EL (cell line): Measurements from ENCODE around the gene TAP2.
"Not testable (repeated sequence)": the region's sequence is repeated elsewhere in the genome, so short reads cannot be mapped to it uniquely, and the experiment has no call there.

Experiments
- DNase-seq: peaks from one replicate; pipeline ENCODE4 v3.0.0-alpha.2; 2016

TAP2 gene

DNA sequence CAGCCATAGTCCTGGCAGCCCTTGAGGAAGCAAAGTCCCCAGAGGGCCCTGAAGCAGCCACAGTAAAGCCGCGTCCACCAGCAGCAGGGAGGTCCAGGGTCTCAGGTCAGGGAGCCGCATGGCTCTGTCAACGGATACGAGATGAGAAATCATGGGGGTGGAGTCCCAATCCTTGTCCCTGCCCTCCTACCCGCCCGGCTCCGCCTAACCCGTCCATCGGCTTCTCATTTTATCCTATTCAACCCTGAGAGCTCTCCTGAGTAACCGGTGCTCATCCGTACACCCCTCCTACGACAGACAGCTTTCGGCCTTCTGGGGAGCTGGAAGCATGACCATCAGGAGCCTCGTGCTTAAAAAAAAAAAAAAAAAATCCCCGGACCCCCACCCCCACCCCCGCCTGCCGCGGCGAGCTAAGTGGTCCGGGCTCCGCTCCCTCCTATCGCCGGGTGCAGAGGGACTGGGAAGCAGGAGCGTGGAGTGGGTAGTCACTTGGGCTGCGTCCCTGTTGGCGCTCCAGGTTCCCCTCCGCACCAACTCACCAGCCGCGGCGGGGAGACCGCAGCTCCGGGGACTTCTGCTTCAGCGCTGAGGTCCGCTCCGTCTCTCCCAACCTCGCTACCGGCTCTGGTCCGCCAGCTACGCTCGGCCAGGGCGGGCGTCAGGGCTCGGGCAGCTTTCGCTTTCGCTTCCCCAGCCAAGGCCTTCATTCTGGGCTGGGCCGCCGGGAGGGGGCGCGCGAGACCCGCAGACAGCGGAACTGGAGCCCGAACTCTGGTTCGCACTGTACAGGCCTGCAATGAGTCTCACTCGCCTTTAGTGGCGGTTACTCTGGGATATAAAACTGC lies at the start of gene TAP2:
Gene TAP2 (minus strand): TSS at position 626 of the 845 bp plus-strand sequence. CDS start 506 bp downstream, at position 120.
- DNase-seq = peak; percentile 92

DNA sequence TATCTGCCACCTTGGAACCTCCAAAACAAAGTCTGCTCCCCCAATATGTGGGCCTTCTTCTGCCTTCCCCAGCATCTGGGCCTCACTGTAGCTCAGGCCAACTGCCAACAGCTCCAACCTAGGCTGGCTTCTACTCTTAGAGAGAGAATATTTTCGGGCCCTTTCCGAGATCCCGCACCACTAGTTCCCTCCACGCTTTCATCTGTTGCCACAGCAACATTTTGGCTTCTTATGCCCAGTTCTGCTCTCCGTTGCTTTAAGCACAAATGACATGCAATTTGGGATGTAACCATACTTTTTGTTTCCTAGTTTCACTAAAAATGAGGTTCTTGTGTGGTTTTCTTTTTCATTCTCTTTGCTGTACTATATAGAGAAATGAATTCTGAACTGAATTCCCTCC lies 49.1 kb upstream of the TAP2 start:
- no peak for DNase-seq

DNA sequence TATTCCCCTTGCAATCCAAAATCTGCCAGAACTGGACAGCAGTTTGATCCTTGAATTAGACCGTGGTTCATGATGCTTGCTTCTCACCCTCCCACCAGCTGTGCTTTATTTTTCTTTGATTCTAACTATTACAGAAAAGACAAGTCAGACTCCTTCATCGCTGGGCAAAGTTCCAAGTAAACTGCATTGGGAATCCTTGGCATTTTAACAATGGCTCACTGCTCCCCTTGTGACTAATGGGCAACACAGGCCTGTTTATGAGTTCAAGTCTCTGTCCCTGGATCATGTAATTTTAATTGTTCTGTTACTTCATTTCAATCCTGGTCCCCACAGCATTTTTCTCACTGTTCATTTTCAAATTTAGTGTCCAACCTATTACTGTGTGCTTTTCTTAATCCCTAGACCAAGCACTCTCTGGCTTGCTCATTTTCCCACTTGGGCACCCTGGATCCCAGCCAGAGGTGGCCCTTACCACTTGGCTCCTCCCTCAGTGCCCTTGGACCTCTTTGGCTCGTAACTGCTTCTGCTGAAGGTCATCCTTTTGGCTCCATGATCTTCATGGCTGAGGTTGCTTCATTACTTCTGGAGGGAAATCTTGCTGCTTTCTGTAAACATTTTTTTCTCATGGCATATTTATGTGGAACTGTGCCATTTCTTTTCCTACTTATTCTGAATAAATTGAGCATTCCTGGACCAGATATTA lies 48.3 kb upstream of the TAP2 start:
- DNase-seq = peak; percentile 94

DNA sequence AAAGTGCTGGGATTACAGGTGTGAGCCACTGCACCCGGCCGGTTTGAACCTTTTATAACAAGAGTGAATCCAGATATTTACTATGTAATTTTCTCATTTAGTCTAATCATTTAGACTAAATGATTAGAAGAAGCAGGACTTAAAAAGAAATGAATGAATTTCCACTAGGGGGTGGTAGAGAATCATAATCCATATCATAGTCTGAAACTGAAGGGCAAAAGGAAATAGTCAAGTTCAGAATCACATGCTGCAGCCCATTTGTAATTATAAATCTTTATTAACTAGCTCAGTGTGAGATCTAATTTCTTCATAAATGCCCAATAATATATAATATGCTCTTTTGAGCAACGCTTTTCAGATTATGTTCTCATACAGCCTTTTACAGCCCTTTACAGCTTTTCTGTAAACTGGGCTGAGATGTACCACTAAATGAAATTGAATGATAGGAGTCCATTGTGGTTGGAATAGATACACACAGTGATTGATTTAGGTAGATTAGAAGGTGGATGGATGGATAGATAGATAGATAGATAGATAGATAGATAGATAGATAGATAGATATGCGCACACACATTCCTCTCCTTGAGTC lies 47.3 kb upstream of the TAP2 start:
- peak; percentile 68 for DNase-seq

DNA sequence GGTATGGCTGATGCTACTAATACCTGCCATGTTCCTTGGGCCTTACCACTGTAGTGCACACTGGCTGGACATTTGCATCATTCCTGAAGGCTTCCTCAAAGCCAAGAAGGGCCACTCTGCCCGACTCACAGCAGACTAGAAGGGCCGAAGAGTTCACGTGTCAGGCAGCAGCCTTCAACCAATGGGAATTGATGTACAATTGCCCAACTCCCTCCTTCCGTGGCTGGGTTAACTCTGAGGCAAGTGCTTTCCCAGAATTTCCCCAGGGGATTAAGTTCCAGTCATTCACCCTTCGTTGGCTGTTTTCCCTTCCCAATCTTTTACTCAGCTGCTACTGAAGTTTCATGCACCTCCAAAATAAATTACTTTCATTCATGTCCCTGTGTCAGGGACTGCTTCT lies 45.2 kb upstream of the TAP2 start:
- DNase-seq = peak; percentile 53

DNA sequence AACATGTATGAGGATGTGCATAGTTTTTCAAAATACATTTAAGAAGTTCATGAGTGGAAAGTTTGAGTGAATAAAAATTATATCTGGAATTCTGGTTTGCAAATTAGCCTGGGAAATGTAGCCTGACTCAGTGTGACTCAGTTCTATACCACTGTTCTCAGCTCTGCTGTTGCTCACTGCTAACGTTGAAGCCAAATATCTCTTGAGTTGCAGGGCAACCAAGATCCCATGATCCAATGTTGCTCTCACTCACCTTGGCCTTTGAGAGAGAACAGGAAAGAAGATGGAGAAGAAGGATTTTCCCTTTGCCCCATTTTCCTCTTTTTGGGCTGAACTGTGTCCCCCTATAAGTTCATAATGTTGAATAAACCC lies 44.3 kb upstream of the TAP2 start:
- DNase-seq = peak; percentile 43

DNA sequence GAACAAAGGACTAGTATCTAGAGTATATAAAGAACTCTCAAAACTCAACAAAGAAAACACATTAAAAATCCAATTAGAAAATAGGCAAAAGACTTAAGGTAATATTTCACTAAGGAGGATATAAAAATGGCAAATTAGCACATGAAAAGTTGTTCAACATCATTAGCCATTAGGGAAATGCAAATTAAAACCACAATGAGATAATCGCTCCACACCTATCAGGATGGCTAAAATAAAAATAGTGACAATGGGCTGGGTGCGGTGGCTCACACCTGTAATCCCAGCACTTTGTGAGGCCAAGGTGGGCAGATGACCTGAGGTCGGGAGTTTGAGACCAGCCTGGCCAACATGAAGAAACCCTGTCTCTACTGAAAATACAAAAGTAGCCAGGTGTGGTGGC lies 42.4 kb upstream of the TAP2 start:
- not testable (repeated sequence) for DNase-seq

DNA sequence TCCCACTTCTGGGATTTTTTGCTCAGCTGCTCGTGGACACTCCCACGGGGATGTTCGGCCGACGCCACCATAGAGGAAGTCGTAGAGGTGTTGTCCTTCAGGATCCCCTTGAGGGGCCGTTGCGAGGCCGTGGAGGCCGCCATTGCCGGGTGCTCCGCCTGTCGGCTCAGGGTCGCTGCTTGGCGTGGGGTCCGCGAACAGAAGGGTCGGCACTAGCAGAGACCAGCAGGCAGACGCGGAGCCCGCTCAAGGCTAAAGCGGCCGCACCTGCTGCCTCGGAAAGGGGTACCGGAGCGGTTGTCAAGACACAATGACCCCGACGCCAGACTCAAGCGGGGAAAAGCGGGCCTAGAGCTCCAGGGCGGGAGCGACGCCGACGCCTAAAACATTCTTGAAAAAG lies 41.2 kb upstream of the TAP2 start:
- no peak for DNase-seq

DNA sequence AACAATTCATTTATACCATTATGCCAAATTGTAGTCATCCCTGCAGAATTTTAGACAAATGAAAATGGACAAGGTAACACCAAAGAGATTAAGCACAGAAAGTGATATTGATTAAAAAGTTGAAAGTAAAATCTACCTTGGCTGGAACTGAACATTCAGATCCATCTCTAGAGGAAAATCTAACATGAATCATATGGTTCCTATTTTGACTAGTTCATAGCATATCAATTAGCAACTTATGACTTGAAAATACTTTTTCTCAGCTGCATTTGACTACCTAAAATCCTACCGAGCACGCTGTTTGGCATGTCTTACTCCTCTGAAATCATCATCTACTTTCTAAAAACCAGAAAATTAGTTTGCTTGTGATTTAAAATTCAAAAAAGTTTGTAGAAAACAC lies 38.1 kb upstream of the TAP2 start:
- no peak for DNase-seq

DNA sequence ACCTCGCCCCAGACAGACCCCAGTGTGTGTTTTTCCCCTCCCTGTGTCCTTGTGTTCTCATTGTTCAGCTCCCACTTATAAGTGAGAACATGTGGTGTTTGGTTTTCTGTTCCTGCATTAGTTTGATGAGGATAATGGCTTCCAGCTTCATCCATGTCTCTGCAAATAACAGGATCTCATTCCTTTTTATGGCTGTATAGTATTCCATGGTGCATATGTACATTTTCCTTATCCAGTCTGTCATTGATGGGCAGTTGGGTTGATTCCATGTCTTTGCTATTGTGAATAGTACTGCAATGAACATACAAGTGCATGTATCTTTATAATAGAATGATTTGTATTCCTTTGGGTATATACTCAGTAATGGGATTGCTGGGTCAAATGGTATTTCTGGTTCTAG lies 35.4 kb upstream of the TAP2 start:
- DNase-seq = not testable (repeated sequence)

DNA sequence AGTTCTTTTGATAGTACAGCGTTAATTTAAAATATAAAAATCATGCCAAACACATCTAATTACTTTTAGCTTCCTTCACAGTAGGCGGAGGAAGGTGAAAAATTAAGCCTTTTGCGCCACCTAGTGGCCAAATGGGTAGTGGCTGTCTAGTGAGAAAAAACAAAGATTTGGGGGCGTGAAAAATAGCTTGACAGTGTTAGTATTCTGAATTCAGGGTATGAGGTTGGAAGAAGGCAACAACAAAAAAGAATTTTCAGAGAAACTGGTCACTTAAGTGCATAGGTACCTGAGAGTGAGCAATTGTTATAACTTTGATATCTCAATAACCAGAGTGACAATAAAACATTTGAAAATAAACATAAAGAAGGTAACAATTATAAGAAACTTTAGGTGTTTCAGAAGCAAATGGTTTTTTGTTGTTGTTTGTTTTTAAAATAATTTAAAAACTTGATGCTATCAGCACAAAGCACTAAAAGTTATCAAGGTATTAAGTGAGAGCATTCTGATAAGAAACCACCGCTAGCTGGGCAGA lies 29.8 kb upstream of the TAP2 start:
- DNase-seq = peak; percentile 77

DNA sequence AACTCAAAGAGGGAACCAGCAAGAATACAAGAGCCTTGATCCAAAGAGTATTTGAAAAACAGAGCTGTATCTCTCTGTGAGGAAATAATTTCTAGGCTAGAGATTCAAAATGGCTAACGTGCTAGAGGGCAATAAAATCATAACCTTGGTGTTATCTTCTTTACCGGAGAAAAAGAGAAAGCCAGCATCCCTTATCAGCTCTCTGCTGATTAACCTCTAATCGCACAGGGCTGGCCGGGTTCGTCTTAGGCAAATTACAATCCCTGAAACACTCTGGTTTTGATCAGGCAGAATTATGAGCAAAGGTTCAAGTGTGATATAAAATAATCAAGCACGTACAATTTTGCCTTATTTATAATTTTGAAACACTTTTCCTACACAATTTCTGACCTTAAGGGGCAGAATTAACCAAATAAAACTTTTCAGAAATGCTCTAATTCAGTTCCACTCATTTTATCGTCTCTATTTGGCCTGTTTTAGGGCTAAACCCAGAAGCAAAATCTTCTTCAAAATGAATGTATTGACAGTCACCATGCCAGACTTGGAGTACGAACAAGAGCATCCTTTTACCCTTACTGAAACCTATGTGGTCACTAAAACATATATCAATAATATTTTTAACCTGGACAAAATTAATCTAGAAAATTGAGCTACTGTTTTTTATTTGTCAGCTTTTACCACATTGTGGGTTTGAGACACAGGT lies 29.2 kb upstream of the TAP2 start:
- DNase-seq = no peak

DNA sequence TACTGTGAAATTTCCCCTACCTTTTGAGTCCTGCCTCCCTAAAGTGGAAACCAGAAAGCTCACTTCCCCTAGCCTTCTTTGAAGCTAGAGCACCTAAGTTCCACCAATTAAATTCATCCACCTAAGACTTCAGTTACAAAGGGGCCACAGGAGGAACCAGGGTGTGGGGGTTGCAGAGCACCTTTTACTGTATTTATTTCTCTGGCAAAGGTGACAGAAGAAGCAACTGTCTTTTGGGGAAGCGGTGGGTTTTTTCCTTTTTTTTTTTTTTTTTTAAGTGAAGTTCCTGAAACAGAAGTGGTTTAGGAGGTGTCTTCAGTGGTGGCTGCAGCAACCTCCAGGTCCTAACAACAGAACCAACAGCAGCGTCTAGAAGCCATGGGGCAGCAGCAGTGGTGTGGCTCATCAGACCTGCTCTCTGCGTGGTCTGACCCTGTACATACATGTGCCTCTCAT lies 28.5 kb upstream of the TAP2 start:
- DNase-seq = no peak

DNA sequence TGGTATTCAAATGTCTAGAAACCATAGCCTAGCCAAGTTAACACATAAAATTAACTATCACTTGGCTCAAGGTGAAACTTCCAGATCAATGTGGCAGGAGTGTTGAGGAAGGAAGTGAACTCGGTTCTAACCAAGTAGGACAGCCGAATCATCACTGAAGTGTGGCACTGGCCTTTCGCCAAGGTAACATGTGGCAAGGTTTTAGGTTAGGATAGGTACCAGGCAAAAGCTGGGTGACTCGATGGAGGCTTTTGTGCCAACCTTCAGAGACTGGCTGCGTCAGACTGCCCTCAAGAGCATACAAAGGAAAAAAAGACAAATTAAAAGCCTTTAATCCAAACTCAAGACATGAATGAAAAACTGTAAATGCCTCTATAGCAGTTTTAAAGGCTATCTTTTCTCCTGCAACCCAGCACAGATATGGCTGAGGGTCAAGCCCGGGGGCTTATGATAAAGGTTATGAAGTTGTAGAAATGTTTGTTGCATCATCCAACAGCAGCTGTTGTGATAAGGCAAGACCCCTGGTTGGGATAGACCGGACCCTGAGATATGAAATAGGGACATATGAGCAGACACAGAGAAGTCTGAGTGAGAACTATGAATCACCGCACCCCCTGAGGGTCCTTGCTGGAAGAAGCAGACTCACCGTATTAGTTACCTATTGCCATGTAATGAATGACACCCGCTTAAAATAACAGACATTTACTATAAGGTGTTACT lies 27.3 kb upstream of the TAP2 start:
- no peak for DNase-seq

DNA sequence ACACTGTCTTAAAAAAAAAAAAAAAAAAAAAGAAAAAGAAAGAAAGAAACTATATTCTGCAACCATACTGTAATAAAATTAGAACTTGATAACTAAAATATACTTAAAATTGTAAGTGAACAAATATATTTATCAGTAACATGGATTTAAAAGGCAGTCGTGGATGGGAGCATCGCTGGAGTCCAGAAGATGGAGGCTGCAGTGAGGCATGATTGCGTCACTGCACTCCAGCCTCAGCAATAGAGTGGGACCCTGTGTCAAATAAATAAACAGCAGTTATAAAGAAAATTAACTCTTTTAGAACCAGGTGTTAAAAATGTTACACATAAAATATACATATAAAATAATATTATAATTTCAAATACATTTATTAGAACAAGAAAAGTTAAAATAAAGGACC lies 24.2 kb upstream of the TAP2 start:
- DNase-seq = no peak

DNA sequence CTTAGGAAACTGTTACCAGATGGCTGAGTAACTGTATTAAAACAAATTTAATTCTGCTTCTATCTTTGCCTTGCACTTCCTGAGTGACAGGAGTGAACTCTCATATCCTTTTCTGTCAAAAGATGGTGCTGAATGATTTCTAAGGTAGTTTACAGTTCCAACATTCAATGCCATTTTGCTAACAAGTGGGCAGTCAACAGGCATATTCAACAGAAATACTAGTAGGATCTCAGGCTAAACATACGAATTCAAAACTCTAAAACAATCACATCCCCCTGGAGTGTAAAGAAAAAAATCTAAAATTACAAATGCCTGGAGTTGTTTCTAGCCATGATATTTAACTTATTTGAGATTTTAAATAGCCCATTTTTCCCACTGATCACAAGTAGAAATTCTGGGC lies 22.1 kb upstream of the TAP2 start:
- no peak for DNase-seq

DNA sequence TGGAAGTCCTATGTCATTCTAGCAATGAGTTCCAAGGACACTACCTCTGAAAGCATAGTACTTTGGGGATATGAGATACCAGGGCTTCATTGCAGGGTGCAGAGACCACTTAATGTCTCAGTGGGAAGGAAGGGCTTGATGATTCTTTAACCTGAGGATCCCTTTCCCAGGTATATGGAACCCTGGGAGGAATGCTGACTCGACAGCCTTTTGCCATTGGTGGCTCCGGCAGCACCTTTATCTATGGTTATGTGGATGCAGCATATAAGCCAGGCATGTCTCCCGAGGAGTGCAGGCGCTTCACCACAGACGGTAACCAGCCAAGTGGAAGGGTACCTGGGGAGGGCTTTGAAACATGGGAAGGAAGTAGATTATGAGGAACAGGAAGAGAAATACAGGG lies 19.7 kb upstream of the TAP2 start:
- DNase-seq = no peak

DNA sequence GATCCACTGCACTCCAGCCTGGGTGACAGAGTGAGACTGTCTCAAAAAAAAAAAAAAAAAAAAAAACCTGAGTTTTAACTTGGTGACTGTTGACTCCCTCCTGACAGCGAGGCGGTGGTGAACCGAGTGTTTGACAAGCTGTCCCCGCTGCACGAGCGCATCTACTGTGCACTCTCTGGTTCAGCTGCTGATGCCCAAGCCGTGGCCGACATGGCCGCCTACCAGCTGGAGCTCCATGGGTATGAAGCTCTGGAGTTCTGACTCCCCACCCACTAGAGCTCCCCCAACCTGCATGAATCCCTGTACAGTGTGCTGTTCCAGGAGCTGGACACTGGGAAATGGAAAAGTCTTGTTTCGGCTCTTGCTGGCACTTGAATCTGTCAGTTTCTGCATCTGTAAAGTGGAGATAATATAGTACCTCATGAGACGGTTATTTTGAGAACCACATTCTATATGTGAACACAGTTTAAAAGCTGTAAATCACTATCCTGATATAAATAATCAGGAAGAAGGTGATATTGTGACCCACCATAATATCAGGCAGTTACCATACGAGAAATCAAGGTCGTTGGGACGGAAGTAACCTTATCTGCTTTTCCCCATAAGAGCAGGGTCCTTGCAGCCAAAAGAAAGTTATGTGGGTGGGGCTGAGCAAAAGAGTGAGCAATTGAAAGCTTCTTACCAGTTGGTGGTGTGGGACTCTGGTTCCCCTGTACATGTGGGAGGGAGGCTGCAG lies 18.8 kb upstream of the TAP2 start:
- DNase-seq = no peak

DNA sequence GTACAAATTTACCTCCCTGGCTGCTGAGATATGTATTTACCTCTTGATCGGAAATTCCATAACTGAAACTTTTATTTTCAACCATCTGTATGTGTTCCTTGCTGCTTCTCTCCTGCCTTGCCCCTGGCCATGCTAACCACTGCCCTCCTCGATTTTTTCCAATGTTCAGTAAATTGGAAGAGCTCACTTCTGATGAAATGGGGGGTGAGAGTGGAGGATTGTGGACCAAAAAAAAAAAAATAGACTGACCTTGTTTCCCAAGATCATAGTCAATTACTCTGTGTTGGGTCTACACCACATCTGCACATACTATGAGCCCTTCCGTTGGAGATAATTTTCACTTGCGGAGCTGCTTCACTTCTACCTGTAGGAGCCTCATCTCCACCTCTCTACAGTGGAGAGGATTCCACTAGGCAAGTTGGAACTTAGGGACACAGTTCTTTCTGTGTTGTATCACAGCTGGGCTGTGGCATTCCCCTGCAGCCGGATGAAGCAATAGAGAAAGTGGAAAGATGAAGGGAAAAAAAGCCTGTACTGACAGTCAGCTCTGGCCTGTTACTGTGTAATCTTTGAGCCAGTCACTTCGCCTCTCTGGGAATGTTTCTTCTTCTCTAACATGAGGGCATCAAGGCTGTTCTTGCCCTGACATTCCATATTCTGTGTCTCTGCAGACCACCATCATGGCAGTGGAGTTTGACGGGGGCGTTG lies 17.1 kb upstream of the TAP2 start:
- DNase-seq = no peak

DNA sequence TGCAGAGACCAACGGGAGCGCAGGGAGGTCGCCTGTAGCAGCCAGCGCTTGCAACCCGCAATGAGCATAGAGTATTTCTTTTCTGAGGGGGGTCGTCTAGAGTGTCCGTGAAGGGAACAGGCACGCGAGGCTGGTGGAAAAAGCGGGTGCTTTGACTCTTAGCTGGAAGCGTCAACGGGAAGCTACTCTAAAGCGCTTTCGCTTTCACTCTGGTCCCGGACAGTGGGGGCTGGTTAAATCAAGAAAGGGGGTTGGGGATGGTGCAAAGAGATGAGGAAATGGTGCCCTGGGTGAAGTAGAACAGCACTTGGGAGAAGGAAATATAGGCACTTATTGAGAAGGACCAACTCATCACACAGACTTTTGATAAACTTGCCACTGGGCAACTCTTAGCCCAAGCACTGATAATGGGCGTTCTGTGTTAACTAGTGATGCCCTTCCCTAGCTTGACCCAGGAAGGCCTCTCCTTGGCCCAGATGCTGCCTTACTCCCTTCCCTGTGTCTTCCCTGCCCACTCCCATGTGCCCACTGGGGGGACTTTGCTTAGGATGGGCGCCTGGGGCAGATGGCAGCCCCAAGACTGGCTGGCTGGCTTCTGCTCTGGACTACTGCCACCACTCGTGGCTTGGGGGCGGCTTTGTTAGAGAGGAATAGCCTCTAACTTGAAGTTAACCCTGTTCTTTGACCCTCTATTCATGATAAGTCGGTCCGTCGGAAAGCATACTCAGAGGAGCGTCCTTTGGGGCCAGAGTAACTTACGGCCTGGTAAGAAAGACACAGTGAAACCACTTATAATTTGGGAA lies 16.0 kb upstream of the TAP2 start:
- peak; percentile 59 for DNase-seq
